HG02763 (cell line): ENCODE measurements around the gene TMEM171.

Experiments used
- ATAC-seq: cut with Tn5 transposase; IDR thresholded peaks from one replicate; pipeline ENCODE4 v1.9.1; 2021; ENCODE audit warnings: mild to moderate bottlenecking, moderate library complexity; ENCODE audit not compliant: unreplicated experiment

Gene TMEM171

DNA sequence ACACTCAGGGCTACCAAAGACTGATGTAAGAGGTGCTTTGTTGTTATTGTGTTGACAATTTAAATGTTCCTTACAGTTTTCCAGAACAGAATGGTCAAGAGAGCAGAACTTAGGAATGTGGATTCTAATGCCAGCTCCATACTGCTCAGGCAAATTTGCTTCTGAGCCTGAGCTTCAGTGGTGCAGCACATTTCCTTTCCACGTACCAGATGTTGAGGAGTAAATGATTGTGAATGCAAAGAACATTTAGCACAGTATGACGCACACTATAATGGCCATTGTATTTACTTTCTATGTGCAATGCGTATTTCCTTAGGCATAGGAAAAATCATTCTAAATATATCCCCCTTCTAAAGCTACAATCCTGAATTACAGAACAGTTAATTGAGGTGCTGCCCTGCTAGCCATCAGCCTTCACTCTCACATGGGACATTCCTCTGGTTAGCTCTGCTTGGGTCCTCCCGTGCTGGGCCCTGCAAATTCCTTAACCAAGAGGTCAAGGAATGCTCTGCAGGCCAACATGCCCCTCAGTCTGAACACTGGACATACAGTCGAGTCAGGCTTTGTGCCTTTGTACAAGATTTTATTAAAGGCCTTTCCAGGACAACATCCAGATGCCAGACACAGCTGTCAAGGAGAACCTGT, 31.5 kb downstream of the TMEM171 start:
- no peak for ATAC-seq

DNA sequence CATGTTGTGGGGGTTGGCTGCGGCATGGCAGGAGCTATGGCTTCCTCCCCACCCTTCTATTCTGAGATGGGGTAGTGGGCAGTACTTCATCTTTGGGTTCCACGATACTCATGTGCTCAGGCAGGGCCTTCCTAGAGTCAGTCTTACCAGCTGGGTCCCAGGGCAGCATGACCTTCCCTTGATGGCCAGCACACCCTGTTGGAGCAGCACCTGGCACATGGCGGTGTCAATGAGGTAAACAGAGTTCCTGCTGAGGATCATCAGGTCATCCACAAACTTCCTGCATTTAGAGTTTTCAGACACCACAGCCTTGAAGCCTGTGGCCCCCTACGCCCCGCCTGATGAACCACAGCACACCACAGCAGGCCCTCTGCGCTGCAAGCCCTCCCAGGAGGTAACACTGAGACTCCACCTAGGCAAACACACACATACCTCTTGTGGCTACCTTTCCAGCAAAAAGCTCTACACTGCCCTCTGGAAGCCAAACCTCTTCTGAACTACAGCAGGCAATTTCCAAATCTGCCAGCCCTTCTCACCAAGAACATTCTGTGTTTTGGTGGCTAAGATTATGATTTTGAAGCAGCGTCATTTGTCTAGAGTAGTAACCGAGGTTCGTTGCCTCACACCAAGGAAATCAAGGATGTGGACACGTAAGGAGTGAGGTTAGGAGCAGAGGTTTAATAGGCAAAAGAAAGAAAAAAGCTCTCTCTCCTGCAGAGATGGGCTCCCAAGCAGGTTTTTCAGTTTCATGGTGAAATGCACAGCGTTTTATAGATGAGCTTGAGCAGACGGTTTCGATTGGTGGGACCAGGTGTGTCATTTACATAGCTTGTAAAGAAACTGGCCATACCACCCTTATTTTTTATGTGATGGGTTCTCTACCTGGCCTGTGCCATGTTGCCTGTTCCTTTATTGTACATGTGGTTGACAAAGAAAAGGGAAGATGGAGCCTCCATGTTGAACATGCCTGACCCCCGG, 32.3 kb downstream of the TMEM171 start:
- no peak for ATAC-seq

DNA sequence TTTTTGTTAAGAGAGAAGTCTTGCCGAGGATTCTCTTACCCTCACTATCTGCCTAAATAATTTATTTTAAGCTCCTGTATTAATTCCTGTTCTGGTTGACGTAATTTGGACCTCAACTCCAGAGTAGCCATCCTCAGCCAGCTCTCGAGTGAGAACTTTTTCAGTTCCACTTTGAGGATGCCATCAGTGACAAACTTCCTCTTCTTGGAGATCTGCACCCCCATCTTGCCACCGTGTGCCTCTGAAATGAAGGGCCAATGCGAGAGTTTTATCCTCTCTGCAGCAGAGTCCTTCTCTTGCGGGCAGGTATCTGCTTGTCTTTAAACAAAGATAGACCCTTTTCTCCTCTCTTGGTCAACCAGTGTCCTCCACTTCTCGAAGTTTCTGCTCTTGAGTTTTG, 33.1 kb downstream of the TMEM171 start:
- no peak for ATAC-seq

DNA sequence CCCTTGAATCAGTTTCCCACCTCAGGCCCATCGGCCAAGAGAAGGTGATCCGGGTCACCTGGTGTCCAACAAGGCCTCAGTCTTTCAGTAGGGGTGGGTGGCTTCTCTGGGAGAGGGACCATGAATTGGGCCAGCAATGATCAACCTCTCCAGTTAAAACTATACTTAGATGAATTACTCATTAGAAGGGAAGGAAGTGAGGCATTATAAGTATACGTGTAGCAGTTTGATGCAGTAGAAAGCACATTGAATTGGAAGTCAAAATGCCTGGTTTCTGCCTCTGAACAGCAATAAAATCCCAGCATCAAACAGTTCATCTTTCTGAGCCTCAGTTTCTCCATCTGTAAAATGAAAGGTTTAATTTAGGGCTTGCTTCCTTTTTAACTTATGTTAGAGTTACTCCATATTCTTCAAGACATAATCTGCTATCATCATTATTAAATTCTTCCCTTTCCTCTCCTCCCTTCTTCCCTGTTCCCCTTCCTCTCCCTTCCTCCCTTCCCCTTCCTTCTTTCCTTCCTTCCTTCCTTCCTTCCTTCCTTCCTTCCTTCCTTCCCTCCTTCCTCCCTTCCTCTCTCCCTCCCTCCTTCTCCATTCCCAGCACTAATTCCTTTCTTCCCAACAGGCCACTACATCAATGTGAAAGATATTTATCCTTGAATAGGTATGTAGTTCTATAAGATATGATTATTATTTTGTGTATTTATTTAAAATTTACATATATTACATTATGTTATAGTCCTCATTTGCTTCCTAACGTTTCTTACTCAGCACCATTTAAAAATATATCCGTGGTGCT, 34.0 kb downstream of the TMEM171 start:
- ATAC-seq, result no peak

DNA sequence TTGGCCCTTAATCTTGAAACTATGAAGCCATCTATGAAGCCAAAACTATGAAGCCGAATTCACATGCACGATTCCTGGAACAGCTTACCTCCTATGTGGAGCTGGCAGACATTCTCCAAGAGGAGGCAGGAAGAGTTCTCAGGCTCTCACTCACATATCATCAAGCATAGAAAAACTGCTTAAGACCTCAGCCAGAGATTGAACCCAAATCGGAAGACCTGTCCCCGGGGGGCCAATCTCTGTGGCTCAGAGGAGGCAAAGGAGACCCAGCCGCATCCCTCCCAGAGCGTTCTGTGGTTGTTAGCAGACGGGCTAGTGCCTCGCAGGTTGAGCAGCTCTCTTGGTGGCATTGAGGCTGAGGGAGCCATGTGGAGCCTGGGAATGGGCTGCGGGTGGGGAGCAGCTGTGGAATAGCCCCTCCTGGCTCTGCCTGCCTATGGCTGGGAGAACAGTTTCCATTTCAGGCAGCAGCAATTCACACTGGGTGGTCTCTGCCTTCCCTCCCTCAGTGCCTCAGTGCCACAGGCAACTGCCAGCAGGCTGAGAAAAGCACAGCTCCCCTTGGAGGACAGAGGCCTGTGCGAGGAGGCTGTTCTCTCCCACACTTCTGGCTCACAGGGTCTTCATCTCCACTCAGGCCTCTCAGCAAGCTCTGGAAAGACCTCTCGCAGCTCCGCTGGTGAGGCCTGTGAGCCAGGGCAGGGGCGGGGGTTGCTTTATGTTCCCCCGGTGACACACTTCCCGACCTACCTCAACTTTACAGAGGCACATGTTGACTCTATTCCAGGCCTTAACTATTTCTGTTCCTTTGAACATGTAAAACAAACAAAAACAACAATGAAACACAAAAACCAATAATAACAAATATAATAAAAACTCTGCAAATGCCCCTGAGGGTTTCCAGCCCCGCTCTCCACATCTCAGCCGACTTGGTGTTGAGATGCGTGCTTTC, 35.2 kb downstream of the TMEM171 start:
- ATAC-seq, result no peak

DNA sequence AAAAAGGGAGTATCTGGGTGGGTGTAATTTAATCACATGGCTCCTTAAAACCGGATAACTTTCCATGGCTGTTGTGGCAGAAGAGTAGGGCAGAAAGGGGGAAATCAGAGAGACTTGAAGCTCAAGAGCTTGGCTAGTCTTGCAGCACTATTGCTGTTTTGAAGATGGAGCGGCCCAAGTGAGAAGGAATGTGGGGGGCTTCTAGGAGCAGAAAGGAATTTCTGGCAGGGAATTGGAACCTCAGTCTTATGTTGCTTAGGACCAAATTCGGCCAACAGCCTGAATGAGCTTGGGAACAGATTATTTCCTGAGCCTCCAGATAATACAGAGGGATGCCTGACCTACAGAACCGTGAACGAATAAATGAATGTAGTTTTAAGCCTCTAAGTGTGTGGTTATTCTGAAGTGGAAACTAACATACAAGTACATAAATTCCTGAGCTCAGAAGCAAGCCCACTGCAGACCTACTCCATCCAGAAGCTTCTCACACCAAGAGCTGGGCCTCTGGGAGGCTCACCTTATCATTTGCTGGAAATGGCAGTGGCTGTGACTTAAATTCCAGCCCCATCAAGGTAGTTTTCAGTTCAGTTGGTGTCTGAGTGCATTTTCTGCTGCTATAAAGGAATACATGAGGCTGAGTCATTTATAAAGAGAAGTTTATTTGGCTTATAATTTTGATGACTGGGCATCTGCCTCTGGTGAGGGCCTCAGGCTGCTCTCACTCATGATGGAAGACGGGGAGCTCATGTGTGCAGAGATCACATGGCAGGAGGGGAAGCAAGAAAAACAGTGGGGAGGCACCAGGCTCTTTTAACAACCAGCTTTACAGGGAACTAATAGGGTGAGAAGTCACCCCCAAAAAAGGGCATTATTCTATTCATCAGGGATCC, 37.3 kb downstream of the TMEM171 start:
- ATAC-seq, result no peak

DNA sequence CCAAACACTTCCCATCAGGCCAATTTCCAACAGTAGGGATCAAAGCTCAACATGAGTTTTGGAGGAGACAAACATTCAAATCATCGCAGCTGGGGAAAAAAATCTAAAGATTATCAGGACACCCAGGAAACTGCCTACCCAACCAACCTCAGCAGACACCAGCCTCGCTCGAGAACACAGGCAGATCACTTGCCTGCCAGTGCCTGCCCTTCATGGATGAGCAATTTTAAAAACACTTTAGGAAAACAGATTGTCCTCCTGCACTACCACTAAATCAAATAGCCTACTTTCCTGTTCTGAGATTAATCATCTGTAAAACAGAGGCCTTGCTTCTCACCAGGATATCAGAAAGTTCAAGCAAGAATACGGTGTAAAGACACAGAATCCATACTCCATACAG, 37.9 kb downstream of the TMEM171 start:
- no peak for ATAC-seq

DNA sequence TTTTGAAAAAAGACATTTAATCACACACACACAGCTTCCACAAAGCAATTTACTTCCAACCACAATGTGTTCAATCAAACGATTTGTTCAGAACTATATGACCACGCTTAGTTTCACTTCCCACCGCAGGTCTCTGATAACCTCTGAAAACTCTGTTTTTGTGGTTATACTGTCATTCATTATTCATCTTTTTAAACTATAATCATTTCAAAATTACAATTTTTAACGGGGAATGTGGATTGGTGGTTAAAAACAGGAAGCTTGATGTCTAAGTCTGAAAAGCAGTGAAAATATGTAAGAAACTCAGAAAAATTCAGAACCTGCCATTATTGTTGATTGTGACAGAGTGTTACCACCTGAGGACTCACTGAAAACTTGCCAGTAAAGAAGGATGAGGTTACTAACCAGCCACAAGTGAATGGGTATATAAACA, 39.9 kb downstream of the TMEM171 start:
- ATAC-seq, result no peak

DNA sequence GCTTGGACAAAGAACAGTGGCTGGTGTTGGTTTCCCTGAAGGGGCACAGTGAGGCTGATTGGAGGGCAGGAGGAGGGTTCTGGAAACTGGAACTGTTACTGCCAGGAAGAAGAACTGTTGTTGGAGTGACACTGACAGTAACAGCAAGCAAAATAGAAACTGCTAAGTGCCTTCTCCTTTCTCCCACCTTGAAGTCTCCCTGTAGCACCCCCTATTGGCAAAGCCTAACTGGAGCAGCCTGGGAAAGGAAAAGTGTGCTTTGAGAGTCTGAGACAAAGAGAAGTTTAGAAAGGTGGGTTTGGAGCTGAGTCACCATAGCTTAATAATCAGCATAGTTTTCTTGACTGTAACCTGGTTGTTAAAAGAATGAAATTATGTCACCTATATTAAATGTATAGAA, 50.1 kb downstream of the TMEM171 start:
- no peak for ATAC-seq

DNA sequence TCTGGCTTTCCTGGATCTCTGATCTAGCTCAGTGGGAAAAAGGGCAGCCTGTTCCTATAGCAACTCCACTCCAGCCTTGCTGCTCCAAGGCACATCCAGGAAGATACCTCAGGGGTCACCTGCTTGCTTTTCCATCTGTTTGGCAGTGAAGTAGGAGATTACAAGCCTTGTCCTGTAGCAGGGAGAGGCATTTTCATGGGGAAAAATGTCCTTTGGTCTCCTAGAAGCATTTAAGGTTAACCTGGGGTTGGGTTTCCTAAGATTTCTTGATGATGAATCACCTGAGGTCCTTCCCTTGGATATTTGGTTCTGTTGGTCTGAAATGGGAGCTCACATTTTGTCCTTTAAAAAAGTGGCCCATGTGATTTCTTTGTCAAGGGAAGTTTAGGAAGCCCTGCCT, 51.1 kb downstream of the TMEM171 start:
- ATAC-seq, result no peak

DNA sequence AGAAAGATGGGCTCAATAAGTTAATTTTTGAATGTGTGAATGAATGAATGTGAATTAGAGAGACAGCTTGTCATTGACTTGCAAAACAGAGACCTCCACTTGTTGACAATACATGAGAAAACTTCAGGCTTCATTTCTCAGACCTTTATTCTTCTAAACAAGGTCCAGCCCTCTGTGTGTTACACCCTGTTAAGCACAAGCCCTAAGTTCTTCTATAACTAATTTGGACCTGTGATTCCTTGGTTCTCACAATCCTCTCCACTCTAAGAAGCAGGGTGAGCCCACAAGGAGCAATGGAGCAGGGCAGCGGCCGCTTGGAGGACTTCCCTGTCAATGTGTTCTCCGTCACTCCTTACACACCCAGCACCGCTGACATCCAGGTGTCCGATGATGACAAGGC, 52.6 kb downstream of the TMEM171 start, which contains the start of gene TMEM174:
TMEM174 (plus strand) TSS at position 243 of the 400 bp plus-strand sequence; CDS start at position 294, 51 bp downstream.
- ATAC-seq, result no peak

DNA sequence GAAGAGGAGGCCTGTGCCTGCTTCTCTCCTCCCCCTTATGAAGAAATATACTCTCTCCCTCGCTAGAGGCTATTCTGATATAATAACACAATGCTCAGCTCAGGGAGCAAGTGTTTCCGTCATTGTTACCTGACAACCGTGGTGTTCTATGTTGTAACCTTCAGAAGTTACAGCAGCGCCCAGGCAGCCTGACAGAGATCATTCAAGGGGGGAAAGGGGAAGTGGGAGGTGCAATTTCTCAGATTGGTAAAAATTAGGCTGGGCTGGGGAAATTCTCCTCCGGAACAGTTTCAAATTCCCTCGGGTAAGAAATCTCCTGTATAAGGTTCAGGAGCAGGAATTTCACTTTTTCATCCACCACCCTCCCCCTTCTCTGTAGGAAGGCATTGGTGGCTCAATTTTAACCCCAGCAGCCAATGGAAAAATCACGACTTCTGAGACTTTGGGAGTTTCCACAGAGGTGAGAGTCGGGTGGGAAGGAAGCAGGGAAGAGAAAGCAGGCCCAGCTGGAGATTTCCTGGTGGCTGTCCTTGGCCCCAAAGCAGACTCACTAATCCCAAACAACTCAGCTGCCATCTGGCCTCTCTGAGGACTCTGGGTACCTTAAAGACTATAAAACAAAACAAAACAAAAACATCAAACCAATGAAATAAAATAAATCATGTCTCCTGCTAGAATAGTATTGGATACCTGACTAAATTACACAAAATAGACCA, 53.9 kb downstream of the TMEM171 start:
- ATAC-seq, result no peak

DNA sequence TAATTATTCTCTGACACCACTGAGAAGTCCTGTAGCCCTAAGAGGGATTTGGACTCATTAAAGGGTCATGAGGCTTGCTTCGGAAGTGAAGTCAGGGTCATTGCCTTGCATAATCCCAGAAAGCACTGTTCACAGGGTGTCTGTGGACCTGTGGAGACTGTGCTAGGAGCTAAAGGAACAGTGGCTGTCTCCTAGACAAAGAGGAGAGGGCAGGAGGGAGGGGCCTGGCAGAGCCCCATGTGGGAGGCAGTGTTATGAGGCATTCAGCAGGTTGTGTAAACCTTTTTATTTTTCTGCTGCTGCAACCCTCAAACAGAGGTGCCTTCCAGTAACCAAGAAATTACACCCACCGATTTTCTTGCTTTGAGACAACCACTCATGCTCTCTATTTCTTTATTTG, 55.9 kb downstream of the TMEM171 start:
- ATAC-seq, result no peak

DNA sequence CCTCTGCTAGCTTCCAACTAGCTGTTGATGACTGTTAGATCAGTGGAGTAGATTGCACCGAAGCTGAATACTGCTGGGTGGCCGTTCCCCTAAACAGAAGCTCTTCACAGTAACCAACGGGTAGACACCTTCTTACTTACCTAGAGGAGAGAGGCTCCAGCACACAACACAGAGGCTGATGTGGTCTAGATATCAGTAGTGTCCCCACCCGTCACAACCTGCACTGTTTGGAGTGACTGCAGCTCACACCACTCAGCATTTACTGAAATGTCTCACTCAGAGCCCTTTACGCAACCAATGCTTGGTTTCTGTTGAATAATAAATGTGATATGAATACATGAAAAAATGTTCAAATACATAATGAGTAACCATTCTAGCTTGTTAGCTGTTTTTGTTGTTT, 57.9 kb downstream of the TMEM171 start:
- no peak for ATAC-seq

DNA sequence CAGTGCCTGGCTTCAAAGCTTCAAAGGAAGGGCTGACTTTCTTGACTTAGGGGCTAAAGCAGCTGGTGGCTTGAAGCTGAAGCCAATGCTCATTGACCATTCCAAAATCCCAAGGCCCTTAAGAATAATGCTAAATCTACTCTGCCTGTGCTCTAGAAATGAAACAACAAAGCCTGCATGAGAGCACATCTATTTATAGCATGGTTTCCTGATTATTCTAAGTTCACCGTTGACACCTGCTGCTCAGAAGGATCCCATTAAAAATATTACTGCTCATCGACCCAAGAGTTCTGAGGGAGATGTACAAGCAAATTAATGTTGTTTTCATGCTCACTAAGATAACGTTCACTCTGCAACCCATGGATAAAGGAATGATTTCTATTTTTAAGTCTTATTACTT, 59.4 kb downstream of the TMEM171 start:
- ATAC-seq, result no peak

DNA sequence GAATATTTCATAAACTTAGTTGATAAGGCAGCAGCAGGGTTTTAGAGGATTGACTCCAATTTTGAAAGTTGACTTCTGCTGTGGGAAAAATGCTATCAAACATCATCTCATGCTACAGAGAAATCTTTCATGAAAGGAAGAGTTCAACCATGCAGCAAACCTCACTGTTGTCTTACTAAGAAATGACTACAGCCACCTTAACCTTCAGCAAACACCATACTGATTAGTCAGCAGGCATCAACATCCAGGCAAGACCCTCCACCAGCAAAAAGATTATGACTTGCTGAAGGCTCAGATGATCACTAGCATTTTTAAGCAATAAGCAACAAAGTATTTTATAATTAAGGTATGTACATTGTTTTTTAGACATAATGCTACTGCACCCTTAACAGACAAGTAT, 60.2 kb downstream of the TMEM171 start:
- no peak for ATAC-seq
